OCI-LY3 (cell line): Measurements from ENCODE around the gene RBM6.

ENCODE experiments used
- CTCF ChIP-seq: fragments of 200-600, 300-600 bp; sonication (generic); IDR thresholded peaks from 2 replicates; pipeline ENCODE4 v1.5.1; 2014; ENCODE audit warnings: antibody characterized with exemption, low read length, low read depth
- EZH2phosphoT487 ChIP-seq: fragments of 200-600 bp; shearing (Covaris generic); IDR thresholded peaks from 2 replicates; pipeline ENCODE4 v1.6.1; 2018; ENCODE audit warnings: antibody characterized with exemption, mixed run types, low read depth

- no peak for TF ChIP-seq CTCF
- no peak for TF ChIP-seq EZH2phosphoT487
Measured at GRCh38 chr3:50126287-50127211, 186.6 kb downstream of the RBM6 start.
